ENCODE results near the gene WDR77. TPM values are rescaled to one million over a fixed set of nuclear protein-coding genes. Genes with fewer than 3 reads are reported as not detected.

Gene WDR77
- total RNA-seq, 1 donor from 2014 or later = 32.6 TPM

GRCh38 chr1:111419037-111419436 is 30.0 kb downstream of the WDR77 start:
- H3K27ac Mint-ChIP-seq = no peak overlapping the region
- TF ChIP-seq CTCF (IDR thresholded peaks at IDR 0.05; ENCODE audit: unreplicated experiment) = no peak
- no peaks in the 10 kb centered on the region for H3K4me1 Mint-ChIP-seq
- no peak overlapping the region for H3K4me3 Mint-ChIP-seq
- no peaks in the 10 kb centered on the region for H3K36me3 Mint-ChIP-seq
- no peaks in the 10 kb centered on the region for H3K9me3 Mint-ChIP-seq
- DNase-seq (ENCODE audit: low spot score in 2 of 2, unreplicated experiment in 2 of 2) = no peak
- no peaks in the 10 kb centered on the region for H3K27me3 Mint-ChIP-seq (ENCODE audit: low read depth)

- Mint-ChIP-seq H3K4me1 (no peaks in the 10 kb centered on the region), H3K36me3 (no peaks in the 10 kb centered on the region), H3K27me3 (ENCODE audit: low read depth) (no peaks in the 10 kb centered on the region), H3K9me3 (no peaks in the 10 kb centered on the region), H3K27ac (no peak overlapping the region), H3K4me3 (no peak overlapping the region)
- no peak for DNase-seq (ENCODE audit: low spot score in 2 of 2, unreplicated experiment in 2 of 2)
- no peak for TF ChIP-seq CTCF (IDR thresholded peaks at IDR 0.05; ENCODE audit: unreplicated experiment)
Measured at GRCh38 chr1:111417755-111418154, 31.3 kb downstream of the WDR77 start.

- Mint-ChIP-seq H3K9me3 (no peaks in the 10 kb centered on the region), H3K27ac (no peak overlapping the region), H3K27me3 (ENCODE audit: low read depth) (no peaks in the 10 kb centered on the region), H3K4me1 (no peaks in the 10 kb centered on the region), H3K4me3 (no peak overlapping the region), H3K36me3 (no peaks in the 10 kb centered on the region)
- DNase-seq (ENCODE audit: low spot score in 2 of 2, unreplicated experiment in 2 of 2) = no peak
- TF ChIP-seq CTCF (IDR thresholded peaks at IDR 0.05; ENCODE audit: unreplicated experiment) = no peak
Measured at GRCh38 chr1:111415461-111415860, 33.6 kb downstream of the WDR77 start.

- H3K9me3 Mint-ChIP-seq = no peaks in the 10 kb centered on the region
- H3K27ac Mint-ChIP-seq = no peak overlapping the region
- no peak overlapping the region for H3K4me3 Mint-ChIP-seq
- H3K27me3 Mint-ChIP-seq (ENCODE audit: low read depth) = no peaks in the 10 kb centered on the region
- no peak for TF ChIP-seq CTCF (IDR thresholded peaks at IDR 0.05; ENCODE audit: unreplicated experiment)
- no peak for DNase-seq (ENCODE audit: low spot score in 2 of 2, unreplicated experiment in 2 of 2)
- H3K4me1 Mint-ChIP-seq = no peaks in the 10 kb centered on the region
- H3K36me3 Mint-ChIP-seq = no peaks in the 10 kb centered on the region
Measured at GRCh38 chr1:111414756-111415155, 34.3 kb downstream of the WDR77 start.

GRCh38 chr1:111412839-111413238 is 36.2 kb downstream of the WDR77 start:
- Mint-ChIP-seq H3K9me3 (no peaks in the 10 kb centered on the region), H3K27ac (no peak overlapping the region), H3K4me1 (no peaks in the 10 kb centered on the region), H3K4me3 (no peak overlapping the region), H3K27me3 (ENCODE audit: low read depth) (no peaks in the 10 kb centered on the region), H3K36me3 (no peaks in the 10 kb centered on the region)
- no peak for TF ChIP-seq CTCF (IDR thresholded peaks at IDR 0.05; ENCODE audit: unreplicated experiment)
- DNase-seq (ENCODE audit: low spot score in 2 of 2, unreplicated experiment in 2 of 2) = no peak

GRCh38 chr1:111407301-111407700 is 41.8 kb downstream of the WDR77 start:
- no peak overlapping the region for H3K4me3 Mint-ChIP-seq
- H3K4me1 Mint-ChIP-seq = peaks cover 2% of the 10 kb centered on the region
- peaks cover 7% of the 10 kb centered on the region for H3K27me3 Mint-ChIP-seq (ENCODE audit: low read depth)
- no peaks in the 10 kb centered on the region for H3K9me3 Mint-ChIP-seq
- no peak overlapping the region for H3K27ac Mint-ChIP-seq
- no peak for DNase-seq (ENCODE audit: low spot score in 2 of 2, unreplicated experiment in 2 of 2)
- no peak for TF ChIP-seq CTCF (IDR thresholded peaks at IDR 0.05; ENCODE audit: unreplicated experiment)
- H3K36me3 Mint-ChIP-seq = no peaks in the 10 kb centered on the region
